ENCODE measurements around the gene PPFIA1.

The PPFIA1 gene

DNA sequence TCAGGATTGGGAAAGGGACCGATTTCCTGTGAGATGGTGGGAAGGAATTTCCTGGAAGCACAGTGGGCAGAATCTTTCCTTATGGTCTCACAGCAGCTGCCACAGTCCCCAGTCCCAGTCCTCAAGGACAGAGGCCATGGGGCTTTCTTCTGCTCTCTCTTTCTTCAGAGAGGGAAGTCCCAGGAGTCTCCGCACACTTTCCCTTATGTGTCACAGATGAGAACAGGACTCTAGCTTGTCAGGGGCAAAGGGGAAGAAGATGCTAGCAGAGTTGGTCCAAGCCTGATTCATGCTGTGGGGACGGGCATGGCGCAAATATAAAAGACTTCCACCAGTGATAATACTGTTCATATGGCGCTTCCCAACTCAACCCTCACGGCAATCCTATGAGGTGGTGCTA is 7.5 kb upstream of the PPFIA1 start:
- no peak overlapping the region for H3K27ac ChIP-seq (ENCODE audit: low read length, poor library complexity, severe bottlenecking)
- H2BK15ac ChIP-seq (ENCODE audit: low read depth, poor library complexity, severe bottlenecking), result no peak overlapping the region
- no peak overlapping the region for H2BK5ac ChIP-seq (ENCODE audit: low read depth, low read length, poor library complexity, severe bottlenecking)
- H3K23ac ChIP-seq (ENCODE audit: low read length in 2 of 2), result no peak overlapping the region
- H3K36me3 ChIP-seq (ENCODE audit: control insufficient read depth in 1 of 2, insufficient read depth in 2 of 2, low read depth in 1 of 2, low read length in 2 of 2), result no peaks in the 10 kb centered on the region
- H4K8ac ChIP-seq (ENCODE audit: low read length), result no peak overlapping the region
- no peak overlapping the region for H2AFZ ChIP-seq (ENCODE audit: low read depth, low read length)
- H3K14ac ChIP-seq (ENCODE audit: low read length in 2 of 2), result no peak overlapping the region
- no peaks in the 10 kb centered on the region for H3K79me1 ChIP-seq (replicated peaks; ENCODE audit: low read length, poor library complexity, severe bottlenecking)
- 97% methylated on average over 6 of the region's 6 CpGs for WGBS
- no peak overlapping the region for H2AK5ac ChIP-seq (ENCODE audit: low read length, severe bottlenecking)
- no peaks in the 10 kb centered on the region for H3K9me3 ChIP-seq (ENCODE audit: control insufficient read depth, low read length)
- H3K18ac ChIP-seq (ENCODE audit: low read depth in 1 of 2, low read length in 2 of 2), result no peak overlapping the region
- no peak overlapping the region for H3K9ac ChIP-seq (ENCODE audit: low read length)
- H4K91ac ChIP-seq (ENCODE audit: low read length), result no peak overlapping the region
- H3K4me2 ChIP-seq (ENCODE audit: low read length, poor library complexity, severe bottlenecking), result no peak overlapping the region
- DNase-seq, result no peak
- peaks cover 4% of the 10 kb centered on the region for H3K4me1 ChIP-seq (ENCODE audit: control insufficient read depth, insufficient read depth, low read depth, low read length)
- H3K27me3 ChIP-seq (ENCODE audit: control insufficient read depth in 1 of 2, insufficient read depth in 1 of 2, low read length in 2 of 2), result peaks cover 7 to 23% of the 10 kb centered on the region in 2 experiments
- no peak overlapping the region for H2BK12ac ChIP-seq (ENCODE audit: low read length in 2 of 2)
- H3K4ac ChIP-seq (ENCODE audit: low read depth in 1 of 2, low read length in 2 of 2), result no peak overlapping the region
- no peak overlapping the region for H3K4me3 ChIP-seq (ENCODE audit: insufficient read depth in 1 of 2, low read depth in 1 of 2, low read length in 2 of 2)
- no peak overlapping the region for H2BK120ac ChIP-seq (ENCODE audit: low read depth, low read length)

- Histone ChIP-seq H3K4me3 (ENCODE audit: insufficient read depth in 1 of 2, low read depth in 1 of 2, low read length in 2 of 2) (no peak overlapping the region), H3K9ac (ENCODE audit: low read length) (no peak overlapping the region), H3K14ac (ENCODE audit: low read length in 2 of 2) (no peak overlapping the region), H3K4me2 (ENCODE audit: low read length, poor library complexity, severe bottlenecking) (no peak overlapping the region), H3K27ac (ENCODE audit: low read length, poor library complexity, severe bottlenecking) (no peak overlapping the region), H2AK5ac (ENCODE audit: low read length, severe bottlenecking) (no peak overlapping the region), H3K18ac (ENCODE audit: low read depth in 1 of 2, low read length in 2 of 2) (no peak overlapping the region), H3K79me1 (replicated peaks; ENCODE audit: low read length, poor library complexity, severe bottlenecking) (no peaks in the 10 kb centered on the region), H4K8ac (ENCODE audit: low read length) (no peak overlapping the region), H3K9me3 (ENCODE audit: control insufficient read depth, low read length) (no peaks in the 10 kb centered on the region), H2BK15ac (ENCODE audit: low read depth, poor library complexity, severe bottlenecking) (no peak overlapping the region), H2BK5ac (ENCODE audit: low read depth, low read length, poor library complexity, severe bottlenecking) (no peak overlapping the region), H3K23ac (ENCODE audit: low read length in 2 of 2) (no peak overlapping the region), H3K27me3 (ENCODE audit: control insufficient read depth in 1 of 2, insufficient read depth in 1 of 2, low read length in 2 of 2) (peaks cover 7 to 23% of the 10 kb centered on the region in 2 experiments), H3K4ac (ENCODE audit: low read depth in 1 of 2, low read length in 2 of 2) (no peak overlapping the region), H4K91ac (ENCODE audit: low read length) (no peak overlapping the region), H2BK120ac (ENCODE audit: low read depth, low read length) (no peak overlapping the region), H3K4me1 (ENCODE audit: control insufficient read depth, insufficient read depth, low read depth, low read length) (peaks cover 4% of the 10 kb centered on the region), H2AFZ (ENCODE audit: low read depth, low read length) (no peak overlapping the region), H3K36me3 (ENCODE audit: control insufficient read depth in 1 of 2, insufficient read depth in 2 of 2, low read depth in 1 of 2, low read length in 2 of 2) (no peaks in the 10 kb centered on the region), H2BK12ac (ENCODE audit: low read length in 2 of 2) (no peak overlapping the region)
- WGBS, result 94% methylated on average over 6 of the region's 7 CpGs
- DNase-seq, result no peak
Observed at GRCh38 chr11:70263363-70263762, 7.1 kb upstream of the PPFIA1 start.

DNA sequence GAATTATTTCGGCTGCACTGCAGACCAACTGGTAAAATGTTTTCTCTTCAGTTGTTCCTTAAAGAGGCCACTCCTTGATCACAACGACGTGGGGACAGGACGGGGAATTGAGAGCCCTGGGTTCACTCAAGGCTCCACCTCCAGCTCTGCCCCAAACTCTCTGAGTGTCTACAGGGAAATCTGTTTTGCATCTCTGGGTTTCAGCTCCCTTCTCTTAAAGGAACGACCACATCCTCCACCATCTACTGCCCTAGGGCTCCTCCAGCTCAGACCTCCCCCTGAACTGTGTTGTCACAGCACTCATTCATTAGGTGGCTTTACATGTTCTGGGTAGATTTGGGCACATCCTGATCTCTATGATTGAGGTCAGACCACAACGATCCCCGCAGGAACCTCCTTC is 5.1 kb upstream of the PPFIA1 start:
- Histone ChIP-seq H2BK5ac (ENCODE audit: low read depth, low read length, poor library complexity, severe bottlenecking) (no peak overlapping the region), H2BK120ac (ENCODE audit: low read depth, low read length) (no peak overlapping the region), H3K4me1 (ENCODE audit: control insufficient read depth, insufficient read depth, low read depth, low read length) (peaks cover 6% of the 10 kb centered on the region), H3K9ac (ENCODE audit: low read length) (no peak overlapping the region), H4K91ac (ENCODE audit: low read length) (no peak overlapping the region), H3K4ac (ENCODE audit: low read depth in 1 of 2, low read length in 2 of 2) (no peak overlapping the region), H4K8ac (ENCODE audit: low read length) (no peak overlapping the region), H3K4me3 (ENCODE audit: insufficient read depth in 1 of 2, low read depth in 1 of 2, low read length in 2 of 2) (no peak overlapping the region), H3K14ac (ENCODE audit: low read length in 2 of 2) (no peak overlapping the region), H3K36me3 (ENCODE audit: control insufficient read depth in 1 of 2, insufficient read depth in 2 of 2, low read depth in 1 of 2, low read length in 2 of 2) (no peaks in the 10 kb centered on the region), H3K9me3 (ENCODE audit: control insufficient read depth, low read length) (no peaks in the 10 kb centered on the region), H3K27ac (ENCODE audit: low read length, poor library complexity, severe bottlenecking) (no peak overlapping the region), H2BK15ac (ENCODE audit: low read depth, poor library complexity, severe bottlenecking) (no peak overlapping the region), H3K4me2 (ENCODE audit: low read length, poor library complexity, severe bottlenecking) (no peak overlapping the region), H3K27me3 (ENCODE audit: control insufficient read depth in 1 of 2, insufficient read depth in 1 of 2, low read length in 2 of 2) (peaks cover 7 to 23% of the 10 kb centered on the region in 2 experiments), H2AK5ac (ENCODE audit: low read length, severe bottlenecking) (no peak overlapping the region), H2AFZ (ENCODE audit: low read depth, low read length) (no peak overlapping the region), H3K23ac (ENCODE audit: low read length in 2 of 2) (no peak overlapping the region), H3K79me1 (replicated peaks; ENCODE audit: low read length, poor library complexity, severe bottlenecking) (peaks cover 8% of the 10 kb centered on the region), H3K18ac (ENCODE audit: low read depth in 1 of 2, low read length in 2 of 2) (no peak overlapping the region), H2BK12ac (ENCODE audit: low read length in 2 of 2) (no peak overlapping the region)
- DNase-seq, result no peak
- WGBS, result 47% methylated on average over 6 of the region's 7 CpGs

- Histone ChIP-seq H3K4ac (ENCODE audit: low read depth in 1 of 2, low read length in 2 of 2) (no peak overlapping the region), H3K36me3 (ENCODE audit: control insufficient read depth in 1 of 2, insufficient read depth in 2 of 2, low read depth in 1 of 2, low read length in 2 of 2) (peaks cover 2 to 7% of the 10 kb centered on the region in 2 experiments), H3K4me1 (ENCODE audit: control insufficient read depth, insufficient read depth, low read depth, low read length) (peaks cover 6% of the 10 kb centered on the region), H2BK120ac (ENCODE audit: low read depth, low read length) (no peak overlapping the region), H3K9ac (ENCODE audit: low read length) (no peak overlapping the region), H3K4me2 (ENCODE audit: low read length, poor library complexity, severe bottlenecking) (no peak overlapping the region), H2BK5ac (ENCODE audit: low read depth, low read length, poor library complexity, severe bottlenecking) (no peak overlapping the region), H3K4me3 (ENCODE audit: insufficient read depth in 1 of 2, low read depth in 1 of 2, low read length in 2 of 2) (no peak overlapping the region), H3K18ac (ENCODE audit: low read depth in 1 of 2, low read length in 2 of 2) (no peak overlapping the region), H3K79me1 (replicated peaks; ENCODE audit: low read length, poor library complexity, severe bottlenecking) (peaks cover 16% of the 10 kb centered on the region), H4K91ac (ENCODE audit: low read length) (no peak overlapping the region), H3K9me3 (ENCODE audit: control insufficient read depth, low read length) (no peaks in the 10 kb centered on the region), H2BK12ac (ENCODE audit: low read length in 2 of 2) (no peak overlapping the region), H3K14ac (ENCODE audit: low read length in 2 of 2) (no peak overlapping the region), H3K27me3 (ENCODE audit: control insufficient read depth in 1 of 2, insufficient read depth in 1 of 2, low read length in 2 of 2) (peaks cover 7 to 23% of the 10 kb centered on the region in 2 experiments), H2AFZ (ENCODE audit: low read depth, low read length) (no peak overlapping the region), H3K23ac (ENCODE audit: low read length in 2 of 2) (no peak overlapping the region), H2BK15ac (ENCODE audit: low read depth, poor library complexity, severe bottlenecking) (no peak overlapping the region), H3K27ac (ENCODE audit: low read length, poor library complexity, severe bottlenecking) (no peak overlapping the region), H4K8ac (ENCODE audit: low read length) (no peak overlapping the region), H2AK5ac (ENCODE audit: low read length, severe bottlenecking) (no peak overlapping the region)
- no peak for DNase-seq
- WGBS, result 95% methylated on average over 4 of the region's 5 CpGs
Observed at GRCh38 chr11:70267405-70267950, 3.0 kb upstream of the PPFIA1 start.

All from mesenchymal stem cell (in vitro differentiated cells and primary cell).